Measurements from ENCODE around the gene CCDC200.
"Not testable (repeated sequence)": the region's sequence is repeated elsewhere in the genome, so short reads cannot be mapped to it uniquely, and the experiment has no call there.

Gene CCDC200

GRCh38 chr17:43228020-43228782 lies at the start of gene CCDC200:
Gene CCDC200, minus strand, starts transcription at chr17:43228623. Its CDS starts 69 bp downstream, at chr17:43228554.
- not testable (repeated sequence) for DNase-seq (ENCODE audit: low read depth)

DNA sequence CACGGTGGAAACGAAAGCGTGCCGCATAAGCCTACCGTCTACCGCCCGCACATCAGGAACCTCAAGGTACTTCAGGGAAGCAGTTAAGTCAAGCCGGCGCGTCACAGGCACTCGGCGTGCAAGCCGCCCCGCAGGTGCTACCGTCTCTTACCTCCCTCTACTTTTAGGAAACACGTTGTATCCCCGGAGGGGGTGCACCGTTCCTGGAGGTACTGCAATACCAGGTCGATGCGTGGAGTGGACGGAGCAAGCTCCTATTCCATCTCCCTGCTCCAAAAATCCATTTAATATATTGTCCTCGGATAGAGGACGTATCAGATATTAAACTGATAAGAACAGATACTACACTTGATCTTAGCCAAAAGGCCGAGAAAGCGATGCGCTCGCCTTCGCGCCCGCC lies 44.5 kb upstream of the CCDC200 start:
- DNase-seq (ENCODE audit: low read depth): not testable (repeated sequence)

DNA sequence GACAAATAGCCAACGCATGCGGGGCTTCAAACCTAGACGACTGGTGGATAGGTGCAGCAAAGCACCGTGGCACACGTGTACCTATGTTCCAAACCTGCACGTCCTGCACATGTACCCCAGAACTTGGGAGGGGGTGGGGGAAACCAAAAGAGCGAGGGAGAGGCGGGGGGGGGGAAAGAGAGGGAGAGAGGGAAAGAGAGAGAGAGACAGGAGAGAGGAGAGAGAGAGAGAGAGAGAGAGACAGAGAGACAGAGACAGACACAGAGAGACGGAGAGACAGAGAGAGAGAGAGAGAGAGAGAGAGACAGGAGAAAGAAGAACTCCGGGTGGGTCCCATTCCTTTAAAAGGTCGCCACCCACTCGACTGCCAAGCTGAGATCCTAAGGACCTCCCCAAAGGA lies 44.1 kb upstream of the CCDC200 start:
- DNase-seq (ENCODE audit: low read depth): not testable (repeated sequence)

DNA sequence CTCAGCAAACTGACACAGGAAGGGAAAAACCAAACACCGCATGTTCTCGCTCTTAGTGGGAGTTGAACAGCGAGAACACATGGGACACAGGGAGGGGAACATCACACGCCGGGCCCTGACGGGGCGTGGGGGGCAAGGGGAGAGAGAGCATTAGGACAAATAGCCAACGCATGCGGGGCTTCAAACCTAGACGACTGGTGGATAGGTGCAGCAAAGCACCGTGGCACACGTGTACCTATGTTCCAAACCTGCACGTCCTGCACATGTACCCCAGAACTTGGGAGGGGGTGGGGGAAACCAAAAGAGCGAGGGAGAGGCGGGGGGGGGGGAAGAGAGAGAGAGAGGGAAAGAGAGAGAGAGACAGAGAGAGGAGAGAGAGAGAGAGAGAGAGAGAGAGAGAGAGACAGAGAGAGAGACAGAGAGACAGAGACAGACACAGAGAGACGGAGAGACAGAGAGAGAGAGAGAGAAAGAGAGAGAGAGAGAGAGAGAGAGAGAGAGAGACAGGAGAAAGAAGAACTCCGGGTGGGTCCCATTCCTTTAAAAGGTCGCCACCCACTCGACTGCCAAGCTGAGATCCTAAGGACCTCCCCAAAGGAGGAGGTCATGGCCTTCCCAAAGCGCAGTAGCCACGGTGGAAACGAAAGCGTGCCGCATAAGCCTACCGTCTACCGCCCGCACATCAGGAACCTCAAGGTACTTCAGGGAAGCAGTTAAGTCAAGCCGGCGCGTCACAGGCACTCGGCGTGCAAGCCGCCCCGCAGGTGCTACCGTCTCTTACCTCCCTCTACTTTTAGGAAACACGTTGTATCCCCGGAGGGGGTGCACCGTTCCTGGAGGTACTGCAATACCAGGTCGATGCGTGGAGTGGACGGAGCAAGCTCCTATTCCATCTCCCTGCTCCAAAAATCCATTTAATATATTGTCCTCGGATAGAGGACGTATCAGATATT lies 42.4 kb upstream of the CCDC200 start:
- not testable (repeated sequence) for DNase-seq (ENCODE audit: low read depth)

GRCh38 chr17:43246456-43246855 lies 18.0 kb upstream of the CCDC200 start:
- not testable (repeated sequence) for DNase-seq (ENCODE audit: low read depth)

GRCh38 chr17:43240596-43241352 lies 12.4 kb upstream of the CCDC200 start:
- not testable (repeated sequence) for DNase-seq (ENCODE audit: low read depth)

DNA sequence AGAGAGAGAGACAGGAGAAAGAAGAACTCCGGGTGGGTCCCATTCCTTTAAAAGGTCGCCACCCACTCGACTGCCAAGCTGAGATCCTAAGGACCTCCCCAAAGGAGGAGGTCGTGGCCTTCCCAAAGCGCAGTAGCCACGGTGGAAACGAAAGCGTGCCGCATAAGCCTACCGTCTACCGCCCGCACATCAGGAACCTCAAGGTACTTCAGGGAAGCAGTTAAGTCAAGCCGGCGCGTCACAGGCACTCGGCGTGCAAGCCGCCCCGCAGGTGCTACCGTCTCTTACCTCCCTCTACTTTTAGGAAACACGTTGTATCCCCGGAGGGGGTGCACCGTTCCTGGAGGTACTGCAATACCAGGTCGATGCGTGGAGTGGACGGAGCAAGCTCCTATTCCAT lies 11.2 kb upstream of the CCDC200 start:
- DNase-seq (ENCODE audit: low read depth): not testable (repeated sequence)

DNA sequence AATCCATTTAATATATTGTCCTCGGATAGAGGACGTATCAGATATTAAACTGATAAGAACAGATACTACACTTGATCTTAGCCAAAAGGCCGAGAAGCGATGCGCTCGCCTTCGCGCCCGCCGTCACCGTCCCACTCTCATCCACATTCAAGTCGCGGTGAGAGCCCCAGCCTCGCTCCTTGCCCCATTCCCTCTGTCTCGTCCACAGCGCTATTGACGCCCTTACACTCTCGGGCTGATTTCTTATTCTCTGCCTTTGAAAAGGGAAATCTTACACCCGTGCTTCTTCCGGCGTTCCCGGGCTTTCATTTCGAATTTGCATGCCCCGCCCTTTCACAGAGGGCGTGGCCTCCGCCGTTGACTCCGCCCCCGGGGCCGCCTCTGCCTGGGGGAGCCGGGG lies 5.5 kb upstream of the CCDC200 start, which contains the start of gene RNU2-1:
RNU2-1 (minus strand) TSS at position 101 of the 400 bp plus-strand sequence.
- not testable (repeated sequence) for DNase-seq (ENCODE audit: low read depth)

- DNase-seq (ENCODE audit: low read depth): not testable (repeated sequence)
These were observed 4.8 kb upstream of the CCDC200 start for GRCh38 chr17:43233263-43233662.

DNA sequence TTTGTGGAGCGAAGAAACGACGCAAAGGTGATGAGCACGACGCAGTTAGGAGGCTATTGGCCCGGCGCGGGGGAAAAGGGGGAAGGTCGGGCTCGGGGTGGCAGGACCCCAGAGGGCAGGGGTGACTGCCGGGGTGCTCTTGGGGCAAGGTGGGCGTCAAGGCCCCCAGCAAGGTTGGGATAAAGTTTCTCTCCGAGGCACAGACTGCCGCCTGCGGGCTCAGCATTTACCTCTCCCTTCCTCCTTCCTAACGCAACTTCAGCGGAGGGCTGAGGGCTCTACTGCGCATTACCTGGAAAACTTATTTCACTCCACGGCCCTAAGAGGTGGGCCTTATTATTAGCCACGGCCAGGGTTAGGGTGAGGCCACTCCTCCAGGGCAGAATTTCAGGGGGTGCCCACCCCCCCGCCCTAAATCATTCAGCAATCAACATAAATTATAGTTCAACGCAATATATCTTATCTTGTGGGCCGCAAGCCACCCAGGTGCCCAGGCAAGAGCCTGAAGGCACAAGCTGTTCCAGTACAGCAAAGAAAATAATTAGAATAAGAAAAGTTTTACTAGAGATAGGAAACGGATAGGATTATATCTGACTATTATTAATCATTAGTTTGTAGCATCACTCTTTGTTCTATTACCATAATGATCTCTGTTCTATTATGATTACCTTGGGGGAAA lies 3.7 kb upstream of the CCDC200 start:
- not testable (repeated sequence) for DNase-seq (ENCODE audit: low read depth)

- DNase-seq (ENCODE audit: low read depth): not testable (repeated sequence)
These were observed 3.0 kb upstream of the CCDC200 start for GRCh38 chr17:43231205-43232020.

GRCh38 chr17:43226393-43226792 lies 2.0 kb downstream of the CCDC200 start:
- DNase-seq (ENCODE audit: low read depth): no peak

DNA sequence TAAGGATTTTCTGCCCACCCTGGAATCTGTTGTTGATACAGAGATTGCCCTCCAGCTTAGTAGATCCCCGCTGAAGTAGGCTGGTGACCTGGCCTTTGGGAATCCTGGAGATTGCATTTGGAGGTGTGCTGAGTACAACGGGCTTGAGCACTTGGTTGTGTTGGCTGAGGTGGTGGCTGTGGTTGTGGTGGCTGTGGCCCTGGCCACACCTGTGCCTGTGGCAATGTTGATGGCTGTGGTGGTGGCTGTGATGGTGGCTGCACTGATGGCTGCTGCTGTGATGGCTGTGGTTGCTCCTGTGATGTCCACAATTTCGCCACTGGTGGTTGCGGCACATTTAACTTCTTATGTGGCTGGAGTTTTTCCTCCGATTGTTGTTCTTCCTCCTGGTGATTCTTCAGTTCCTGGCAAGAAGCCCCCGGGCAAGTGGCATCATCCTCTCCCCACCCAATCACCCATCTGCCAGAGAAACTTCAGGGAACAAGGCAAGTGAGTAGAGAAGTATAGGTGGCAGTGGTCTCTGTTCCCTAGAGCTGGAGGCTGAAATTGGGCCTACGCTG lies 4.2 kb downstream of the CCDC200 start:
- no peak for DNase-seq (ENCODE audit: low read depth)

- no peak for DNase-seq (ENCODE audit: low read depth)
These were observed 7.8 kb downstream of the CCDC200 start for GRCh38 chr17:43220511-43221125.

- DNase-seq (ENCODE audit: low read depth): no peak
These were observed 8.6 kb downstream of the CCDC200 start for GRCh38 chr17:43219746-43220380.

GRCh38 chr17:43219001-43219400 lies 9.4 kb downstream of the CCDC200 start:
- no peak for DNase-seq (ENCODE audit: low read depth)

- DNase-seq (ENCODE audit: low read depth): no peak
These were observed 10.8 kb downstream of the CCDC200 start for GRCh38 chr17:43217614-43218087.

- DNase-seq (ENCODE audit: low read depth): no peak
These were observed 11.4 kb downstream of the CCDC200 start for GRCh38 chr17:43216762-43217613.
